ENCODE measurements around the gene CACNA2D3.
A peak's percentile ranks its signal among the peaks of the same experiment; 100 is the strongest.

CACNA2D3 gene

DNA sequence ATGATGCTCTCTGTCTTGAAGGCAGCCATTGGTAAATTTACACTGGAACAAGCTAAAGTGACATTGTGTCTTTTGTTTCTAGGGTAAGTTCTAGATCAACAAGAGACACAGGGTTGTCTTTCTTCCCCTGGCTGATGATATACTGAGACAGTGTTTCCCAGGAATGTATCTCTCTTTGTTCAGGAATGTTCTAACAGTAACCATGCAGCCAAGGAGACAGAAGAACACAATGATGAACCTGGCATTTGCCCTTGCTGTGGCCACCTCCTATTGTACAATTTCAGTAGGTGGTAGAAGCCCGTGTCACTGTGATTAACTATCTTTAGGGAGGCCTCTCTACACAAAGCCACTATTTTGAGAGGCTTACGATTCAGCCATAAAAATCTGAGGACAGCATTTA is 674.8 kb downstream of the CACNA2D3 start:
- DNase-seq (ENCODE audit: low read depth): peak; percentile 41

DNA sequence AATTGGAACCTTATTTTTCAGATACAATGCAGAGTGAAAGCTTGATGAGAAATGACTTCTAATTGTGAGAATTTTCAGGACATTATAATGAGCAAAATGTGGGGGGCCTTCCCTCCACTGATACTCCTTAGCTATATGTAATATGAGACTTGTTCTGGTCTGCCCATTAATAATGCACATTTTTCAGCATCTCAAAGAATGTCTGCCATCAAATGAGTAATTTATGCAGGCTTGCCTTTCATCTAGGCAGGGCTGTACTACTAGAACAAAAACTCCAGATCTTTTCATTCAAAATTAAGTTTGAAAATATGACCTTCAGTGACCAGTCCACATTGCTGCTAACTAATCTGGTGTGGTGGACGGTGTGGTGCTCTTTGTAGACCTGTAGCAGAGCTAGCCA is 678.1 kb downstream of the CACNA2D3 start:
- no peak for DNase-seq (ENCODE audit: low read depth)

DNA sequence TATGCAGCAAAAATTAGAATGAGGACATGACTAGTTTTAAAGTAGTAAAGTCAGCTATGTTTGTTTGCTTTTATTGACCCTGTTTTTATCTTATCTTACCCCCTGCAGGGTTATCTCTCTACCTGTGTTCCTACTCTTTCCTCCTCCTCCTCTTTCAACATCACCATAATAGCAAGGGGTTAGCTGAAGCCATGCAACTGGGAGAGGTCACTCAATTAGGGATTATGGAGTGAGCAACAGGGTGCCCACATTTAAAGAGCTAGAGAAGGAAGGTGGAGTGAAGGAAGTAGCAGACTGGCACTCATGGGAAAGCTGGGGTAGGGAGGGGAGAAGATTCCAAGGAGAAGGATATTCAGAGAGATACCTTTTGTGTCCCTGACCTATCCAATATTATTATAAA is 679.6 kb downstream of the CACNA2D3 start:
- no peak for DNase-seq (ENCODE audit: low read depth)

DNA sequence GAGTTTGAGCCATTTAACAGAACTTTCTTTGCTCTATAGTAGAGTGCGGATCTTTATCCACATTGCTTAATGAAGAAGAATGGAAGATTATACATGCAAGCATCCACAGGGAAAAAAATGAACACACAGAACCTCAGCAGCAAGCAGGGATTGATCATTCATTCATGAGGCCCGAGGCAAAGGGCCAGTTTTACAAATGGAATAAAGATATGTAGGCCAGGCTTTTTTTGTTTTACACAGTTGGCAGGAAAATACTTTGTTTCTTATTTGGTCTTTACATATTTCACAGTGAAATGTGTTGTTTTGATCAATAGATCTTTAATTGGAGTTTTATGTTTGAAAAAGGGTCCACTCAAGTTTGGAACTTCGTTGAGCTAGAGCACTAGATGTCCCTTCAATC is 688.0 kb downstream of the CACNA2D3 start:
- DNase-seq (ENCODE audit: low read depth): no peak

DNA sequence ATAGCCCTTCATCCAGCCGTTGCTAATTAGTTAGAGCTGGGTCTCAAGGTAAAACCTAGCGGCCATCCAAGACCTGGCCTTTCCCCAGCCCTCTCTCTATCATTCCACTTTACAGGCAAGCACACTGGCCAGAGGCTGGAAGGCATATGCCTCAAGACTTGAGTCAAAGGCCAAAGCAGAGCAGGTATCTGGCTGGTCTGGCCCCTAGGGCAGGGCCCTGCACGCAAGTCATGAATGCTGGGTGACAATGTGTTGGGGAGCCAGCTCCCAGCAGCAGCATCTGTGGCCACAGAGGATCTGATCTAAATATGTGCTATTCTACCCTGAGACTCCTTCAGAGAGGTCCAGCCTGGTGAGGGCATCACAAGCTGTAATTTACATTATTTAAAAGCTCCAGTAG is 691.9 kb downstream of the CACNA2D3 start:
- no peak for DNase-seq (ENCODE audit: low read depth)

DNA sequence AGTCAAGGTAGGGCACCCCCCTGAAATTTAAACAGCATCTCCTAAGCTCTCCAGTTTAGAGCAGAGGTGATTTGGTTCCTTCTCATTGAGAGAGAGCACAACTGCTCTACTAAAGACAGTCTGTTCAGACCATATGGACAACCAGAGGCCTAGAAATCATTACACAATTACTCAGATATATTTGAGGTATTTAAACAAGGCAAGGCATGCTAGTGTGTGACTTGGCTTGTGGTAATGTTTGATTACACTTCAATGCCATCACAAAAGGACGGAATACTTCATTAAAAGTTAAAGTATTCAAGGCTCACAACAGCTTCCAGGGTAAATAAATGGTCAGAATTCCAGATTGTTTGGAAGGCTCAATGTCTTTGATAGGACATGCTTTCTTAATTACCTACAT is 695.3 kb downstream of the CACNA2D3 start:
- DNase-seq (ENCODE audit: low read depth): peak; percentile 81

DNA sequence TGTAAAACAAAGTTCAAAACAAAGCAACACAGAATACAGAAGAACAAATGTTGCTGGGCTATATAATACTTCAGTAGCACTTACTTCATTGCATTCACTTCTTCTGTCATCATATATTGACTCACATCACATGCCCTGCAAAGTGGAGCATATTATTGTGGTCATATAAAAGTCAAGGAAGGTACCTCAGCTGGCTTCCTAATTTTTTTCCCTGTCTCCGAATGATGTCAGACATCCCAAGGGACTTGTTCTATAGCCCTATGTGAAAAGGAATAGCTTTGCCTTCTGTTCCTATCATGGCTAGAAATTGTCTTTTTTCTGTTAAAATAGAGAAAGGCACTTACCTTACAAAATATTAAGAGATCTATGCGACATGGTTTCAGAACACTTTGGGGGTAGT is 696.1 kb downstream of the CACNA2D3 start:
- DNase-seq (ENCODE audit: low read depth): no peak

DNA sequence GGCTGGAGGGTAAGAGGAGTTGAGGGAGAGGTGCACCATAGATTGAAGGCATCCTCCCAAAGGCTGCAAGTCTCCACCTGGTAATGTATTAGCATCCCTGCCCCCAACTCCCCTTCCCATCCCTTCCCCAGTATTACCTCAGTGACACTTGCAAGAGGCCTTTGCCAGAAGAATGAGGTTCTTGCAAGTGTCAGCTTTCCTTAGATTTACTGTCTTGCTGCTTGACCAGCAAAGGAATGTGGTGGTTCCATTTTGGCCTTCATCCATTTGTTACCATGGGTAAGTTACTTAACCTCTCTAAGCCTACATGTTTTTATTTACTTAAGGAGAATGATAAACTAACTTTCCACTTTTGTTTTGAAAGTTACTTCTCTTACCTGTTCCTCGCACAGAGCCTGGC is 696.6 kb downstream of the CACNA2D3 start:
- peak; percentile 37 for DNase-seq (ENCODE audit: low read depth)

DNA sequence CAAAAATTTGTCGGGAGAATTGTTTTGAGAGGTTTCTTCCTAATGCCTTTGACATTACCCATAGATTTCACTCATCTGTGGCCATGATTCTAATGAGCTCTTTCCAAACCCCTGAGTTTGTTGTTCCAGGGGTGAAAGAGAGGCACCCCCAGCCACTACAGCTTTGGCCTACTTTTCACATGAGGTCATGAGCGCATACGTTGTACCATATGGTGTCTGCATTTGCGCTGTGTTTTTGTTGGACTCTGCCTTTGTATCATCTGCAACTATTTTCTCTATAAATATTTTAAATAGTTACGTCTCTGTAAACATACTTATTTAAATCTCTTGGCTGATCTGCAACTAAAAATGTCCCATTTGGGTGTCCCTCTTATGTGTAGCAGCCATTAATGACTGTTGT is 697.6 kb downstream of the CACNA2D3 start:
- DNase-seq (ENCODE audit: low read depth): peak; percentile 60

DNA sequence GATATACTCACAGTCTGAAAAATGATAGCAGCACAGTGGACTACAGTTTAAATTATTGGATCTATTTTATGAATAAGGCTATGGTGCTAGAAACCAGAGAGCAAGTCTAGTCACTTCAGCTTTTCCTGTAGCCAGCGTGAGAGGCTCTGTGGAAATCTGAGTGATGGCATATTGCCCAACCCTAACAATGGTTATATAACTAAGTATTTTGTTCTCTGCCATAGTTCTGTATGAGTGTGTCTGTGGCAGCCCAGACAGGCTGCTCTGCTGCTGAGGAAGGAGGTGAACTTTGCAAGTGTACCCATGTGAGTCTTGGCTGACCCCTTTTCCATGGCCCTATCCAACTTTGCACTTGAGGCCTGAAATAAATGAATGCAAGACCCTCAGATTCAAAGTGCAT is 699.9 kb downstream of the CACNA2D3 start:
- DNase-seq (ENCODE audit: low read depth): peak; percentile 53

DNA sequence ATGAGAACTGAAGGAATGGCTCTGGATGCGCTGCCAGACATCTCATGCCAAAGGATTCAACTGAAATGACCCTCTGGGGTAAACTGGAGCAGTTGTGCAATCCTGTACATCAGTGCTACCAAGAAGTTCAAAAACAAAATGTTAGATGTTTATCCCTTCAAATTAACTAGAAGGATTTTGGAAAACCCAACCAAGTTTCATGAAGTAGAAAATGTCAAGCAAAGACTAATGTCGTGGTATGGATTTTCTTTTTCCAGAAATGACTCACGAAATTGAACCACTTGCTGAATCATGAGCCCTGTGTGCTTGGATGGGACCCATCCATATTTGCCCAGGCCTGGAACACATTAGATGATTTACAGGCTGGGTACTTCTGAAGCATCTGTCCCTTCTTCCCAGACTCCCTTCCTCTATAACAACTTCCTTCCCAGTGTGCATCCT is 703.9 kb downstream of the CACNA2D3 start:
- DNase-seq (ENCODE audit: low read depth): peak; percentile 92

DNA sequence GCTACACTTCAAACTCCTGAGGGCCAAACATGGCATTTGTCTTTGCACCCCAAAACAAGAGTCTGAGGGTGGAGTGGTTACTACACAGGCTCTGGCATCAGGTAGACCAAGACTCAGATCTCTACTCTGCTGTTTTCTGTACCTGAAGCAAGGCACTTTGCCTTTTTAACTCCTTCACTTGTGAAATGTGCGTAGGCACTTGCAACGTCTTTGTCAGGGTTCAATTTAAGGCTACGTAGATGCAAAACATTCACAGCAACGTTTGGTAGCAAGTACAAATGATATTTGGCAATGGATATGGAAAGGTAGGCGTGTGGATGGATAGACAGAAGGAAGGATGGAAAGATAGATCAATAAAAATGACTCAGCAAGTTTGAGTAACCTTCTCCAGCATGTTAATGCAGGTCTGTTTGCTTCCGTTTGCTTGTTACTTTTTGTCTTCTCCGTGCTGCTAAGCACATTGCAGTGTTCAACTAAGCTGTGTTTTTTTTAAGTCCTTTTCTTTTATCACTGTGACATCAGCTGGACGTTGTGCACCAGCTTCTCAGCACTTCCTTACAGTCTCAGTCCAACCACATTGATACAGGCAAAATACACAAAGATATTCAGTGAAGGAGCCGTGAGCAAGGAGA is 704.8 kb downstream of the CACNA2D3 start:
- no peak for DNase-seq (ENCODE audit: low read depth)

DNA sequence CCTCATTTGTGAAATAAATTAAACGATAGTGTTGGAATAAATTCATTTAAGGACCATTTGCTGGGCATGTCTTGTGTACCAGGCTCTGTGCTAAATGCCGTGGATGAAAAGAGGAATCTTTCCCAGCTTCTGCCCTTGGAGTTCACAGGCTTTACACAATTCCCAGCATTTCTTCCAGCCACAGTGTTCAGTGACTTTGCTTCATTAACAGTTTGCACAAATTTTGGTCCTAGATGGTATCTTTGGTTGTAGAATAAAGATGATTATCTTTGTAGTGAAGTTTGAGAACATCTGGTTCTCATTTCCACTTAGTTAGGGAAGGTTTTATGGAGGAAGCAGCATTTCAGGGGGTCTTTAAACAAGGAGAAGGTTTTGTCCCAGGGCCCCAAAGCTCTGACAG is 705.4 kb downstream of the CACNA2D3 start:
- no peak for DNase-seq (ENCODE audit: low read depth)

DNA sequence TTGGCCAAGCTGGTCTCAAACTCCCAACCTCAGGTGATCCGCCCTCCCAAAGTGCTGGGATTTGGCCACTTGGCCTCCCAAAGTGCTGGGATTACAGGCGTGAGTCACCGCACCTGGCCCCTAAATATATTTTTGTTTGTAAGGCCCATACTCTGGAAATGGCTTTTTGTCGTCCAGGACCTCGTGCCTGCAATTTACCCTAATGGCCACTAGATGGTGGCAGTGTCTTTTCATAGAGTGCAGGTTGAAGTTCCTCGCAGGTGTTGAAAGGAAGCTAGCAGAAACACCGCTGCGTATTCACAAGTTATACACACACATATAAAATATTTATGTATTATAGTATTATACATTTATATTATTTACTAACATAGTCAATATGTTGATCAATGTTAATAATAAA is 708.3 kb downstream of the CACNA2D3 start:
- DNase-seq (ENCODE audit: low read depth): no peak

DNA sequence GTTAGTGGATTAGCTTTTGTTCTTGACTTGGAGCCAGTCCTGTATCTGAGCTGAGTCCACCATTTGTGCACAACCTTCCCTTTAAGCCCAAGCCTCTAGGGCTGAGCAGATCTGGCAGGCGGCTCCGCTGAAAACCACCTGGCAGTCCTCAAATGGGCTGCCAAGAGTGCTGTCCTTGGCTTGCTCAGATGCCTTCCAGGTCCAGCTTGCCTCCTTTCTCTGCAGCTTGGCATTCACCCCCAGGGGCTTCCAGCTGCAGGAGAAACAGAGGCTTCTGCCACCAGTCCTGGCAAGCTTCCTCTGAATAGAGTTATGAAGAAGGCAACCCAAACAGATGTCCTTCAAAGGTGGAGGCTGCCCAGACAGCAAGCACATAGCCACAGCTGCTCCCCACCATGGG is 708.8 kb downstream of the CACNA2D3 start:
- no peak for DNase-seq (ENCODE audit: low read depth)

DNA sequence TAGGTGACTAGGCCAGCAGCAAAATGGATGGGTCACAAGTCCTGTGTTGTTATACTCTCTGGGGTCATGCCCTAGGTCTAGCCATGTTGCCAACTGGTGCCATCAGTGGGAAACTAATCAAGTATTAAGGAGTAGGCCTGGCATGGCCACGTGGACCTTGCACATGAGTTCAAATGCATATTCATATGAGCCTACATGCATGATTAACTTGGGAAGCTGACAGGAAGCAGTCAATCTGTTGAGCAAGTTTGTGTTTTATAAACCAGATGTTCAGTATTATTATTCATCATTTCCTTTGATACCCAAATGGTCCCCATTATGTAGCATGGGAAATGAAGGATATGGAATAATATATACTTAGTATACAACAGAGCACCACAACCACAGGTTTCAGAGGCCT is 710.5 kb downstream of the CACNA2D3 start:
- DNase-seq (ENCODE audit: low read depth): no peak

DNA sequence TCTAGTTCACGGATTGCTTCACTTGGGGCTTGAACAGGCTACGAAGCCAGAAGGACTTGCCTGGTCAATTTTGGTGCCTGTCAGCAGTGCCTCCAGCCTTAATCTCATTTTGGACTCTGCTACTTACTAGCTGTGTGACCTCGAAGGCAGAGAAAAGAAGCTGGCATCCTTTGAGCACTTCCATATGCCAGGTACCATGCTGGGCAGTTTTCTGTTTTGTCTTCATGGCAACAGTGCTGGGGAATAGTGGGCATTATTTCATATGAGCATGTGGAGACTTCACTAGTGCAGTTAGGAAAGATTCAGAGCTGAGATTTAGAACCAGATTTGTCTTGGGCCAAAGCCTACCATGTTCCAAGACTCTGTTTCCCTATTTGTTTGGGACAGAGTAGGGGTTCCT is 713.3 kb downstream of the CACNA2D3 start:
- no peak for DNase-seq (ENCODE audit: low read depth)

DNA sequence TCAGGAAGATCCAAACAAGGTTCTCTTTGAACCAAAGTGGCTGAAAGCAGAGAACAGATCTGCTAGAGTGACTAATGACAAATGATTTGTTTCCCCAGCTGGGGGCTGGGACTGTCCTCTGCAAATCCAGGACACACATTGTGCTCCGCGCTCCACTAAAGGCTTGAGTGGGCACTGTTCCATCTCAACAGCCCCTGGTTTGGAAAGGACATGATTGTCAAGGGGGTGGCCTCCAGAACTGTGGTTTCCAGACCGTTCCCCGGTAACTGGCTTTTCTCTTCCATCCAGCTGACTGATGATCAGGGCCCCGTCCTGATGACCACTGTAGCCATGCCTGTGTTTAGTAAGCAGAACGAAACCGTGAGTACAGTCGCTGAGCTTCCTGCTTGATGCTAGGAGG is 714.5 kb downstream of the CACNA2D3 start:
- no peak for DNase-seq (ENCODE audit: low read depth)

DNA sequence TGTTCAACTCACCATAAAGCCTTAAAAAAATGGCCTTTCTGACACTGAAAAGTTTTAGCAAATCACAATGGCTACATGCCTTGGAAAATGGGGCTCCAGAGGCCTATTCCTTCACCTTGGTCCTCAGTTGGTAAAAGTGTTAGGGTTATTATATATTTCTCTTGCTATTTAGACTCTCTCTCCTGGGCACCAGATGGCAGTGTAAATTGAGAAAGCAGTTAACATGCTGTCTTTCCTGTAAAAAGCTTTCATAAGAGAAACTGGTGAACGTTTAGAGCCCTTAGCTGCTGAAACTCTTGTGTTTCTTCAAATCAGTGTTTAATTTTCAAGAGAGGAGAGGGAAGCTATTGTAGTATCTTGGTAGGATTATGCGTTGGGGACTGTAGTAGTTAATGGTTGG is 715.6 kb downstream of the CACNA2D3 start:
- peak; percentile 45 for DNase-seq (ENCODE audit: low read depth)

DNA sequence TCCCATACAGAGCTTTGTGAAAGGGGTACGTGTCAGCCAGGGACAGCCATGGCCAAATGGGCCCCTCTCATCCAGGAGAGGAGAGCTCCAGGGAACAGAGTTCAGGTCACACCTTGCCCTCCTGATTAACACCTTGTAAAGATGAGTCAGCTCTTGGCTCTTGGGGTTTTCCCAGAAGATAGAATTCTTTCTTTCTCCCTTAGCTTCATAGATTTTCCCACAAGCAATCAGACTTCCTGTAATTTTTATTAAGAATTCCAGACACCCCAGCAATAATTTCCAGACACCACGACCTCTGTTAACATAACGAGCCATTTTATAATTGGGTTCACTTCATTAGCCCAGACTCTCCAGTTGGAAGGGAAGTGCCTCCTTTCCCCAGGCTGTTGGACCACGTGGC is 719.1 kb downstream of the CACNA2D3 start:
- no peak for DNase-seq (ENCODE audit: low read depth)

DNA sequence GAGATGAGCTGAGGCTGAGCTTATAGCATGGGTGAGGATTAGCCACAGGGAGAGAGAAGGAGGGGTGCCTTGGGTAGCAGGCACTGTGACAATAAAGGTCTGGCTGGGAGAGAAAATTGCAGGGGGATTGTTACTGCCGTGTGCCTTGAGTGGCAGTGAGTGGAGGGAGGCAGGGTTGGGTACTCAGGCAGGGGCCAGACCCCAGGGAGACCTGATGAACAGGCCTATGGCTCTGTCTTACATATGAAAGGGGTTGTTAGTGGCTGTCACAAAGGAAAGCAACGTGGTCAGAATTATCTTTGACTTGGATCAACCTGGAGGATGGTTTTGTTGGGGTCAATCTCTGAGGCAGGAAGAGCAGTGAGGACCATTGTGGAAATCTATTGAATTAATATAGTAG is 721.0 kb downstream of the CACNA2D3 start:
- DNase-seq (ENCODE audit: low read depth): no peak

DNA sequence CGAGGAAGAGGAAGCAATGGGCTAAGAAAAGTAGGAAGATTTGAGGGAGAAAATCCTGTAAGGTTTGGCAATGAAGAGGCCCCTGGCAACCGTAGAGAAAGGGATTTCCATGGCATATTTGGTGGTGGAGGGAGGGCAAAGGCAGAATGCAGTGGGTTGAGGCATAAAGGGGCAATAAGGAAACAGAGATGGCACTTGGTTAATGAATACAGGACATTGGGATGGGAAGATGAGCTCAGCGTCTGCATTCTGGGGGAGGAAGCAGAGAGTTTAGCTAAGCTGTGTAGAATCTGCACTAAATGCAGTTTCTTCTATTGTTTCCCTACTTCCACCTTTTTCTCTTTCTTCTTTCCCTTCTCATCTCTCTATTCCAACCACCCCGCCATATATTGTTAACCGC is 721.9 kb downstream of the CACNA2D3 start:
- DNase-seq (ENCODE audit: low read depth): no peak

DNA sequence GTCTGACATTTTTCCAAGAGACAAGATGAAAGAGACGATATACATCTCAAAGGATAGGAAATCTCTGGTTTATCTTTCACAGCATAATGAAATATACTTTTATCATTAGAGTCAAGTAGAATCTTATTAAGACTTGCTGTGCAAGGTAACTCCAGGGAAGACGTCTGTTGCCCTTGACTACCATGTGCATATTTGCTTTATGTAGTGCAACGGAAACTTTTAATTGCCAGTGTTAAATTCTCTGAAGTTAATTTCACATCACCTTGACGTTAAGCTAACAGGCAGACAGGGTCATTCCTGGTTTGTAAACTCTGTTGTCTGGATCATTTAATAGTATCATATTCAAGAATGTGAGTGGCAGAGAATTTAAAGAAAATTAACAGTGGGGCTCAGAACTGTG is 722.7 kb downstream of the CACNA2D3 start:
- no peak for DNase-seq (ENCODE audit: low read depth)

DNA sequence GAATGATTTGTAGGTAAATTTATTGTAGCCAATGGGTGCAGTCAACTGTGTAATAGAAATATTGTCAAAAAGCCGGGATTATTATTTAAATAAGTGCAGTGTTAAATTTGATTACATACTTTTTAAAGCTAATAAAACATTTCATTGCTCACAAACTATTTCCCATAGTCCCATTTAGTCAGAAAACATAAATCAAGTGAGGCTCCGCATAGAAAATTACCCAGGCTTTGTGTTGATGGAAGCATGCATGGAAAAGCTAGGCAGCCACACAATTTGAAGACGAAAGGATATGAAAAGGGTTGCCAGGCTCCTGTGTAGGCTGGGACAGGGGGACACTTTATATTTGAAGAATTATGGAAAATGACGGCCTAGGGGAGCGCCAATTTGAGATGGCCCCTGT is 723.2 kb downstream of the CACNA2D3 start:
- no peak for DNase-seq (ENCODE audit: low read depth)

DNA sequence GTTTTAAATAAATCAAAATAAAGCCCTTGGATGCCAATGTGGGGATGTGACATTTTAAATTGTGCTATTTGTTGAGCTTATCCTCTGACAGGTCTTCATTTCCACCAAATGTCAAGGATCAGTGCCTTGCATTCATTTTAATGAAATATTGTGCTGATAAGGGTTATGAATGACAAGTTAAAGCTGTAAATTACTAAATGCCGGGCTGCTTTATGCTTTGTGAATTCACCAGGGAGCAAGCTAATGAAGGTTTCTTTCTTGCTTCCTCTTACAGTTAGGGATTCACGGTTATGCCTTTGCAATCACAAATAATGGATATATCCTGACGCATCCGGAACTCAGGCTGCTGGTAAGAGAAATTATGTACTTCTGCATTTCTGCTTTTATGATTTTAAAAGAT is 723.8 kb downstream of the CACNA2D3 start:
- DNase-seq (ENCODE audit: low read depth): no peak

Data from fibroblast of gingiva (primary cell).